WTC11 (cell line): Measurements from ENCODE around the gene IGFN1. TPM values are rescaled to one million over a fixed set of nuclear protein-coding genes. Genes with fewer than 3 reads are reported as not detected.
A peak's percentile ranks its signal among the peaks of the same experiment; 100 is the strongest.

ENCODE experiments used
- ATAC-seq: fragments of 200-7000 bp; cut with Tn5 transposase; 2 replicates; pipeline ENCODE4 v1.10.0; 2021; ENCODE audit warnings: mild to moderate bottlenecking, moderate library complexity
- CTCF ChIA-PET: fragments of 300-600 bp; sonication (Branson Sonifier 250); formaldehyde crosslinking; loops from one replicate; lab custom pipeline; 2021; ENCODE audit warnings: antibody characterized with exemption; lab: Charles Lee
- POLR2A ChIA-PET: fragments of 350-600 bp; sonication (Branson Sonifier 250); formaldehyde crosslinking; loops from one replicate; lab custom pipeline; 2021; ENCODE audit warnings: antibody characterized with exemption; lab: Charles Lee
- DNase-seq: peaks from one replicate; pipeline ENCODE4 v3.0.0; 2021; ENCODE audit warnings: low spot score
- H3K27ac Mint-ChIP-seq: 2 replicates; pipeline ENCODE4 v1.8.0; 2021; ENCODE audit warnings: mixed read lengths
- H3K27me3 Mint-ChIP-seq: 2 replicates; pipeline ENCODE4 v1.8.0; 2021; ENCODE audit warnings: low read depth, mild to moderate bottlenecking, moderate library complexity, mixed read lengths
- H3K36me3 Mint-ChIP-seq: 2 replicates; pipeline ENCODE4 v1.8.0; 2021; ENCODE audit warnings: mixed read lengths
- H3K4me1 Mint-ChIP-seq: 2 replicates; pipeline ENCODE4 v1.8.0; 2022; ENCODE audit warnings: mixed read lengths
- H3K4me3 Mint-ChIP-seq: 2 replicates; pipeline ENCODE4 v1.8.0; 2021; ENCODE audit warnings: mild to moderate bottlenecking, moderate library complexity, mixed read lengths
- H3K9me3 Mint-ChIP-seq: 2 replicates; pipeline ENCODE4 v1.8.0; 2021; ENCODE audit warnings: mixed read lengths
- ATF1 ChIP-seq: sonication (generic); formaldehyde crosslinking; IDR thresholded peaks from 2 replicates; pipeline ENCODE4 v1.8.1; 2023; ENCODE audit warnings: mild to moderate bottlenecking, moderate library complexity, missing genetic modification reagents
- CREB1 ChIP-seq: sonication (generic); formaldehyde crosslinking; IDR thresholded peaks from 2 replicates; pipeline ENCODE4 v1.8.0; 2023; ENCODE audit warnings: mild to moderate bottlenecking, missing genetic modification reagents
- ESRRA ChIP-seq: sonication (generic); formaldehyde crosslinking; IDR thresholded peaks from 2 replicates; pipeline ENCODE4 v1.8.1; 2022; ENCODE audit warnings: mild to moderate bottlenecking, missing genetic modification reagents, borderline replicate concordance
- FOXP1 ChIP-seq: sonication (generic); formaldehyde crosslinking; IDR thresholded peaks from 2 replicates; pipeline ENCODE4 v1.8.0; 2022; ENCODE audit warnings: missing genetic modification reagents, mild to moderate bottlenecking, moderate library complexity, borderline replicate concordance
- NR2C2 ChIP-seq: sonication (generic); formaldehyde crosslinking; IDR thresholded peaks from 2 replicates; pipeline ENCODE4 v1.8.0; 2022; ENCODE audit warnings: mild to moderate bottlenecking, missing genetic modification reagents
- TP53 ChIP-seq: sonication (generic); formaldehyde crosslinking; IDR thresholded peaks from 2 replicates; pipeline ENCODE4 v1.8.1; 2023; ENCODE audit warnings: mild to moderate bottlenecking, missing genetic modification reagents
- total RNA-seq: library from RNA; stranded (reverse); gene quantifications from 3 replicates; pipeline ENCODE4 v1.2.3, GENCODE V29; 2021
- TF ChIP-seq, protein P1 (sequence below): sonication (generic); formaldehyde crosslinking; IDR thresholded peaks from 2 replicates; pipeline ENCODE4 v1.8.0; 2022; ENCODE audit warnings: mild to moderate bottlenecking, missing genetic modification reagents
- TF ChIP-seq, protein P2 (sequence below): sonication (generic); formaldehyde crosslinking; IDR thresholded peaks from 2 replicates; pipeline ENCODE4 v1.8.0; 2022; ENCODE audit warnings: mild to moderate bottlenecking, missing genetic modification reagents
- TF ChIP-seq, protein P3 (sequence below): fragments of 250-450 bp; sonication (Bioruptor Pico); IDR thresholded peaks from 2 replicates; pipeline ENCODE4 v2.1.2; 2022; ENCODE audit warnings: mild to moderate bottlenecking, moderate library complexity
- TF ChIP-seq, protein P4 (sequence below): fragments of 250-450 bp; sonication (Bioruptor Pico); IDR thresholded peaks from 2 replicates; pipeline ENCODE4 v1.9.0; 2021; ENCODE audit warnings: mild to moderate bottlenecking, borderline replicate concordance
- TF ChIP-seq, protein P5 (sequence below): sonication (generic); formaldehyde crosslinking; IDR thresholded peaks from 2 replicates; pipeline ENCODE4 v1.8.1; 2023; ENCODE audit warnings: mild to moderate bottlenecking, moderate library complexity, missing genetic modification reagents
- TF ChIP-seq, protein P6 (sequence below): sonication (generic); formaldehyde crosslinking; IDR thresholded peaks from 2 replicates; pipeline ENCODE4 v1.8.0; 2023; ENCODE audit warnings: missing genetic modification reagents, mild to moderate bottlenecking, borderline replicate concordance

IGFN1 gene
- total RNA-seq, 1 experiment from 2014 or later, result 0.11 TPM

DNA sequence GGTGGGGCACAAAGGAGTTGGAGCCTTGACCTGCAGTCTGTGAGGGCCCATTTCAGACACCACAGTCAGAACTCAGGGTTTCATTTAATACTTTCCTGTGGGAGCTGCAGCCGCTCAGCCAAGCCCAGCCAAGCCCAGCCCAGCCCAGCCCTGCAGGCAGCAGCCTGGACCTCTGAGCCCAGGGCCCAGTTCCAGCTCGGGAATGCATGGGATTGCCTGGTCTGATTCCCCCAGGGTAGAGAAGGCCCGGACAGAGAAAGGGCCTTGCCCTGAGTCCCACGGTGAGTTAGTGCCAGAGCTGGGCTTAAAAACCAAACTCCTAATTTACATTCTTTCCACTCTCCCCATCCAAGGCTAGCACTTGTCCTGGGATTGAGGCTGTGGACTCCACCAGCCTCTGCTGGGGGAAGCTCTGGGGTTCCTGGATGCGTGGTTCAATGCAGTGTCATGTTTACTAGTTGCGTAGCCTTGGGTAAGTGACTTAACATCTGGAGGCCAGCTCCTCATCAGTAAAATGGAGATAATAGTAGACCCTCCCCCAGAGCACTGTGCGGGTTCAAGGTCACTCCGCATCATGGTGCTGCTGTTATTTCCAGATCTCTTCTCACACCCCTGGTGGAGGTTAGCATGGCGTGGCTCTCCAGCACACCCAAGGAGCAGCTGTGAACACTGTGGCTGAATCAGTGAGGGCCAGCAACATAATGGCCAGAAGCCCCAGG lies 63.4 kb downstream of the IGFN1 start:
- ATAC-seq (no peak), DNase-seq (no peak)
- no peaks in the 10 kb centered on the region for H3K9me3 Mint-ChIP-seq
- no peaks in the 10 kb centered on the region; the same call in 1 of the 2 replicates for H3K27me3 Mint-ChIP-seq
- no peaks in the 10 kb centered on the region for H3K36me3 Mint-ChIP-seq
- no peak overlapping the region for H3K27ac Mint-ChIP-seq
- H3K4me3 Mint-ChIP-seq, result no peak overlapping the region
- peaks cover 2% of the 10 kb centered on the region; the same call in 1 of the 2 replicates for H3K4me1 Mint-ChIP-seq
- POLR2A ChIA-PET, result no interaction called here
- CTCF ChIA-PET, result interaction anchor here (0.6 to 2.5 kb wide), 33 partner anchors 9 to 282 kb away, joined by 3 to 80 read pairs (median 6); partner anchors contain the start of genes IGFN1, PHLDA3 and PKP1
- TF ChIP-seq, protein P1, sequence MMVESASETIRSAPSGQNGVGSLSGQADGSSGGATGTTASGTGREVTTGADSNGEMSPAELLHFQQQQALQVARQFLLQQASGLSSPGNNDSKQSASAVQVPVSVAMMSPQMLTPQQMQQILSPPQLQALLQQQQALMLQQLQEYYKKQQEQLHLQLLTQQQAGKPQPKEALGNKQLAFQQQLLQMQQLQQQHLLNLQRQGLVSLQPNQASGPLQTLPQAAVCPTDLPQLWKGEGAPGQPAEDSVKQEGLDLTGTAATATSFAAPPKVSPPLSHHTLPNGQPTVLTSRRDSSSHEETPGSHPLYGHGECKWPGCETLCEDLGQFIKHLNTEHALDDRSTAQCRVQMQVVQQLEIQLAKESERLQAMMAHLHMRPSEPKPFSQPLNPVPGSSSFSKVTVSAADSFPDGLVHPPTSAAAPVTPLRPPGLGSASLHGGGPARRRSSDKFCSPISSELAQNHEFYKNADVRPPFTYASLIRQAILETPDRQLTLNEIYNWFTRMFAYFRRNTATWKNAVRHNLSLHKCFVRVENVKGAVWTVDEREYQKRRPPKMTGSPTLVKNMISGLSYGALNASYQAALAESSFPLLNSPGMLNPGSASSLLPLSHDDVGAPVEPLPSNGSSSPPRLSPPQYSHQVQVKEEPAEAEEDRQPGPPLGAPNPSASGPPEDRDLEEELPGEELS (CRISPR knock-in tag), result 0 out of 2 replicates have a peak, but pooled peaks have one; percentile 19
- TF ChIP-seq ESRRA (CRISPR knock-in tag) (no peak), CREB1 (CRISPR knock-in tag) (no peak), ATF1 (CRISPR knock-in tag) (no peak)
- TF ChIP-seq, protein P2, sequence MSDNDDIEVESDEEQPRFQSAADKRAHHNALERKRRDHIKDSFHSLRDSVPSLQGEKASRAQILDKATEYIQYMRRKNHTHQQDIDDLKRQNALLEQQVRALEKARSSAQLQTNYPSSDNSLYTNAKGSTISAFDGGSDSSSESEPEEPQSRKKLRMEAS (CRISPR knock-in tag), result no peak
- TF ChIP-seq, protein P3, sequence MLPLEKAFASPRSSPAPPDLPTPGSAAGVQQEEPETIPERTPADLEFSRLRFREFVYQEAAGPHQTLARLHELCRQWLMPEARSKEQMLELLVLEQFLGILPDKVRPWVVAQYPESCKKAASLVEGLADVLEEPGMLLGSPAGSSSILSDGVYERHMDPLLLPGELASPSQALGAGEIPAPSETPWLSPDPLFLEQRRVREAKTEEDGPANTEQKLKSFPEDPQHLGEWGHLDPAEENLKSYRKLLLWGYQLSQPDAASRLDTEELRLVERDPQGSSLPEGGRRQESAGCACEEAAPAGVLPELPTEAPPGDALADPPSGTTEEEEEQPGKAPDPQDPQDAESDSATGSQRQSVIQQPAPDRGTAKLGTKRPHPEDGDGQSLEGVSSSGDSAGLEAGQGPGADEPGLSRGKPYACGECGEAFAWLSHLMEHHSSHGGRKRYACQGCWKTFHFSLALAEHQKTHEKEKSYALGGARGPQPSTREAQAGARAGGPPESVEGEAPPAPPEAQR (CRISPR knock-in tag), result no peak
- TF ChIP-seq, protein P4, sequence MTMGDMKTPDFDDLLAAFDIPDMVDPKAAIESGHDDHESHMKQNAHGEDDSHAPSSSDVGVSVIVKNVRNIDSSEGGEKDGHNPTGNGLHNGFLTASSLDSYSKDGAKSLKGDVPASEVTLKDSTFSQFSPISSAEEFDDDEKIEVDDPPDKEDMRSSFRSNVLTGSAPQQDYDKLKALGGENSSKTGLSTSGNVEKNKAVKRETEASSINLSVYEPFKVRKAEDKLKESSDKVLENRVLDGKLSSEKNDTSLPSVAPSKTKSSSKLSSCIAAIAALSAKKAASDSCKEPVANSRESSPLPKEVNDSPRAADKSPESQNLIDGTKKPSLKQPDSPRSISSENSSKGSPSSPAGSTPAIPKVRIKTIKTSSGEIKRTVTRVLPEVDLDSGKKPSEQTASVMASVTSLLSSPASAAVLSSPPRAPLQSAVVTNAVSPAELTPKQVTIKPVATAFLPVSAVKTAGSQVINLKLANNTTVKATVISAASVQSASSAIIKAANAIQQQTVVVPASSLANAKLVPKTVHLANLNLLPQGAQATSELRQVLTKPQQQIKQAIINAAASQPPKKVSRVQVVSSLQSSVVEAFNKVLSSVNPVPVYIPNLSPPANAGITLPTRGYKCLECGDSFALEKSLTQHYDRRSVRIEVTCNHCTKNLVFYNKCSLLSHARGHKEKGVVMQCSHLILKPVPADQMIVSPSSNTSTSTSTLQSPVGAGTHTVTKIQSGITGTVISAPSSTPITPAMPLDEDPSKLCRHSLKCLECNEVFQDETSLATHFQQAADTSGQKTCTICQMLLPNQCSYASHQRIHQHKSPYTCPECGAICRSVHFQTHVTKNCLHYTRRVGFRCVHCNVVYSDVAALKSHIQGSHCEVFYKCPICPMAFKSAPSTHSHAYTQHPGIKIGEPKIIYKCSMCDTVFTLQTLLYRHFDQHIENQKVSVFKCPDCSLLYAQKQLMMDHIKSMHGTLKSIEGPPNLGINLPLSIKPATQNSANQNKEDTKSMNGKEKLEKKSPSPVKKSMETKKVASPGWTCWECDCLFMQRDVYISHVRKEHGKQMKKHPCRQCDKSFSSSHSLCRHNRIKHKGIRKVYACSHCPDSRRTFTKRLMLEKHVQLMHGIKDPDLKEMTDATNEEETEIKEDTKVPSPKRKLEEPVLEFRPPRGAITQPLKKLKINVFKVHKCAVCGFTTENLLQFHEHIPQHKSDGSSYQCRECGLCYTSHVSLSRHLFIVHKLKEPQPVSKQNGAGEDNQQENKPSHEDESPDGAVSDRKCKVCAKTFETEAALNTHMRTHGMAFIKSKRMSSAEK (CRISPR knock-in tag), result no peak

DNA sequence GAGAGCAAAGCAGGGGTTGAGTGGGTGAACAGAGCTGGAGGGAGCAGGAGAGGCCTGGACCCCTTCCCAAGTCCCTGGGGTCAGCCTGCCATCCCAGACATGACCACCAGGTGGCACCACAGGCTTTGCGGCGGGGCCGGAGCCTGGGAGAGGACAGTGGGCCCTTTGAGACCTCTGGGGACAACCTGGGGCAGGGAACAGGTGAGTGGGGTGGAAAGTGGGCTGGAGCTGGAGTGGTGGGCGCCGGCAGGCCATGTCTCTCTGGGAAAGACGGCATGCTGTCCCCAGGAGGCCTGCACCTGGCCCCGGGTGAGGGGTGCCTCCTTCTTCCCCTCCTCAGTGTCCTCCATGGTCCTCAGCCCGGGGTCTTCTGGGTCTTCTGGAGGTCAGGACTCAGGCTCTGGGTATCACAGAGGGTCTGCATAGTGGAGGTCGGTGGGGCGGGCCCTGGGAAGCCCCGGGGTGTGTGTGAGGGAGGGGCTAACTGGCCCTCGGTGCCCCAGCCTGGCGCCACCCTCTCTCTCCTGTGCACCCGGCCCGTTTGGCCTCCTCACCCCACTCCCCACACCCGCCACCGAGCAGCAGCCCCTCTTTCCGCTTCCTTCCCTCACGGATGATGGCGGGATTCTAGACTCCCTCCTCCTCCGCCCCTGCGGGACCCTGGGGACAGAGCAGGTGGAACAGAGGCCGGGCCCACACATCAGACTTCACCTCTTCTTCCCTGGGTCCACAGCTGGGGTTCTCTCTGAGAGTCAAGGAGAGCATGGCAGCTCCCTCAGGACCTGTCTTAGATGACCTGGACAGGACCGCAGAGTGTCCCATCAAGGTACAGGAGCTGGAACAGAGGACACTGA lies 64.2 kb downstream of the IGFN1 start:
- no peak overlapping the region for H3K4me3 Mint-ChIP-seq
- peaks cover 5% of the 10 kb centered on the region; the same call in 1 of the 2 replicates for H3K4me1 Mint-ChIP-seq
- ChIA-PET POLR2A (no interaction called here), CTCF (interaction anchor here (0.6 to 2.5 kb wide), 34 partner anchors 8 to 283 kb away, joined by 3 to 80 read pairs (median 6); partner anchors contain the start of genes IGFN1, PHLDA3 and PKP1)
- peak; percentile 81 for ATAC-seq
- DNase-seq, result peak; percentile 96
- no peaks in the 10 kb centered on the region for H3K9me3 Mint-ChIP-seq
- no peak overlapping the region for H3K27ac Mint-ChIP-seq
- H3K27me3 Mint-ChIP-seq, result no peaks in the 10 kb centered on the region; the same call in 1 of the 2 replicates
- no peaks in the 10 kb centered on the region for H3K36me3 Mint-ChIP-seq
- no peak for TF ChIP-seq FOXP1 (CRISPR knock-in tag)
- TF ChIP-seq TP53, result no peak
- TF ChIP-seq, protein P5, sequence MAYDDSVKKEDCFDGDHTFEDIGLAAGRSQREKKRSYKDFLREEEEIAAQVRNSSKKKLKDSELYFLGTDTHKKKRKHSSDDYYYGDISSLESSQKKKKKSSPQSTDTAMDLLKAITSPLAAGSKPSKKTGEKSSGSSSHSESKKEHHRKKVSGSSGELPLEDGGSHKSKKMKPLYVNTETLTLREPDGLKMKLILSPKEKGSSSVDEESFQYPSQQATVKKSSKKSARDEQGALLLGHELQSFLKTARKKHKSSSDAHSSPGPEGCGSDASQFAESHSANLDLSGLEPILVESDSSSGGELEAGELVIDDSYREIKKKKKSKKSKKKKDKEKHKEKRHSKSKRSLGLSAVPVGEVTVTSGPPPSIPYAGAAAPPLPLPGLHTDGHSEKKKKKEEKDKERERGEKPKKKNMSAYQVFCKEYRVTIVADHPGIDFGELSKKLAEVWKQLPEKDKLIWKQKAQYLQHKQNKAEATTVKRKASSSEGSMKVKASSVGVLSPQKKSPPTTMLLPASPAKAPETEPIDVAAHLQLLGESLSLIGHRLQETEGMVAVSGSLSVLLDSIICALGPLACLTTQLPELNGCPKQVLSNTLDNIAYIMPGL (CRISPR knock-in tag), result no peak
- no peak for TF ChIP-seq NR2C2 (CRISPR knock-in tag)
- TF ChIP-seq, protein P6, sequence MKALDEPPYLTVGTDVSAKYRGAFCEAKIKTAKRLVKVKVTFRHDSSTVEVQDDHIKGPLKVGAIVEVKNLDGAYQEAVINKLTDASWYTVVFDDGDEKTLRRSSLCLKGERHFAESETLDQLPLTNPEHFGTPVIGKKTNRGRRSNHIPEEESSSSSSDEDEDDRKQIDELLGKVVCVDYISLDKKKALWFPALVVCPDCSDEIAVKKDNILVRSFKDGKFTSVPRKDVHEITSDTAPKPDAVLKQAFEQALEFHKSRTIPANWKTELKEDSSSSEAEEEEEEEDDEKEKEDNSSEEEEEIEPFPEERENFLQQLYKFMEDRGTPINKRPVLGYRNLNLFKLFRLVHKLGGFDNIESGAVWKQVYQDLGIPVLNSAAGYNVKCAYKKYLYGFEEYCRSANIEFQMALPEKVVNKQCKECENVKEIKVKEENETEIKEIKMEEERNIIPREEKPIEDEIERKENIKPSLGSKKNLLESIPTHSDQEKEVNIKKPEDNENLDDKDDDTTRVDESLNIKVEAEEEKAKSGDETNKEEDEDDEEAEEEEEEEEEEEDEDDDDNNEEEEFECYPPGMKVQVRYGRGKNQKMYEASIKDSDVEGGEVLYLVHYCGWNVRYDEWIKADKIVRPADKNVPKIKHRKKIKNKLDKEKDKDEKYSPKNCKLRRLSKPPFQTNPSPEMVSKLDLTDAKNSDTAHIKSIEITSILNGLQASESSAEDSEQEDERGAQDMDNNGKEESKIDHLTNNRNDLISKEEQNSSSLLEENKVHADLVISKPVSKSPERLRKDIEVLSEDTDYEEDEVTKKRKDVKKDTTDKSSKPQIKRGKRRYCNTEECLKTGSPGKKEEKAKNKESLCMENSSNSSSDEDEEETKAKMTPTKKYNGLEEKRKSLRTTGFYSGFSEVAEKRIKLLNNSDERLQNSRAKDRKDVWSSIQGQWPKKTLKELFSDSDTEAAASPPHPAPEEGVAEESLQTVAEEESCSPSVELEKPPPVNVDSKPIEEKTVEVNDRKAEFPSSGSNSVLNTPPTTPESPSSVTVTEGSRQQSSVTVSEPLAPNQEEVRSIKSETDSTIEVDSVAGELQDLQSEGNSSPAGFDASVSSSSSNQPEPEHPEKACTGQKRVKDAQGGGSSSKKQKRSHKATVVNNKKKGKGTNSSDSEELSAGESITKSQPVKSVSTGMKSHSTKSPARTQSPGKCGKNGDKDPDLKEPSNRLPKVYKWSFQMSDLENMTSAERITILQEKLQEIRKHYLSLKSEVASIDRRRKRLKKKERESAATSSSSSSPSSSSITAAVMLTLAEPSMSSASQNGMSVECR, result no peak
